Measurements from ENCODE around the gene SEZ6L2. TPM values are rescaled to one million over a fixed set of nuclear protein-coding genes. Genes with fewer than 3 reads are reported as not detected.

Gene SEZ6L2
- total RNA-seq, 3 donors from 2014 or later, result 0.16 to 7.2 (median 5.0) TPM

GRCh38 chr16:29904947-29905346 lies 5.6 kb upstream of the SEZ6L2 start:
- intact Hi-C loops (cut with DNase I; ENCODE audit: low total_unique reads), result no loop called here
- TF ChIP-seq POLR2AphosphoS5 (IDR thresholded peaks at IDR 0.05), result no peak
- TF ChIP-seq, protein P1, sequence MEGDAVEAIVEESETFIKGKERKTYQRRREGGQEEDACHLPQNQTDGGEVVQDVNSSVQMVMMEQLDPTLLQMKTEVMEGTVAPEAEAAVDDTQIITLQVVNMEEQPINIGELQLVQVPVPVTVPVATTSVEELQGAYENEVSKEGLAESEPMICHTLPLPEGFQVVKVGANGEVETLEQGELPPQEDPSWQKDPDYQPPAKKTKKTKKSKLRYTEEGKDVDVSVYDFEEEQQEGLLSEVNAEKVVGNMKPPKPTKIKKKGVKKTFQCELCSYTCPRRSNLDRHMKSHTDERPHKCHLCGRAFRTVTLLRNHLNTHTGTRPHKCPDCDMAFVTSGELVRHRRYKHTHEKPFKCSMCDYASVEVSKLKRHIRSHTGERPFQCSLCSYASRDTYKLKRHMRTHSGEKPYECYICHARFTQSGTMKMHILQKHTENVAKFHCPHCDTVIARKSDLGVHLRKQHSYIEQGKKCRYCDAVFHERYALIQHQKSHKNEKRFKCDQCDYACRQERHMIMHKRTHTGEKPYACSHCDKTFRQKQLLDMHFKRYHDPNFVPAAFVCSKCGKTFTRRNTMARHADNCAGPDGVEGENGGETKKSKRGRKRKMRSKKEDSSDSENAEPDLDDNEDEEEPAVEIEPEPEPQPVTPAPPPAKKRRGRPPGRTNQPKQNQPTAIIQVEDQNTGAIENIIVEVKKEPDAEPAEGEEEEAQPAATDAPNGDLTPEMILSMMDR (IDR thresholded peaks at IDR 0.05), result no peak
- no peak for TF ChIP-seq POLR2A (IDR thresholded peaks at IDR 0.05)
- Histone ChIP-seq H3K27ac (no peak overlapping the region), H3K9me3 (no peaks in the 10 kb centered on the region), H3K4me1 (no peaks in the 10 kb centered on the region), H3K36me3 (no peaks in the 10 kb centered on the region), H3K4me3 (no peak overlapping the region), H3K27me3 (no peaks in the 10 kb centered on the region)
- no peak for DNase-seq (ENCODE audit: low spot score in 2 of 2)

- Histone ChIP-seq H3K4me1 (no peaks in the 10 kb centered on the region), H3K36me3 (no peaks in the 10 kb centered on the region), H3K4me3 (no peak overlapping the region), H3K27me3 (no peaks in the 10 kb centered on the region), H3K9me3 (no peaks in the 10 kb centered on the region), H3K27ac (no peak overlapping the region)
- no peak for TF ChIP-seq POLR2AphosphoS5 (IDR thresholded peaks at IDR 0.05)
- no peak for TF ChIP-seq POLR2A (IDR thresholded peaks at IDR 0.05)
- TF ChIP-seq, protein P1 (IDR thresholded peaks at IDR 0.05), result no peak
- no peak for DNase-seq (ENCODE audit: low spot score in 2 of 2)
- intact Hi-C loops (cut with DNase I; ENCODE audit: low total_unique reads), result no loop called here
Measured at GRCh38 chr16:29903590-29903989, 4.2 kb upstream of the SEZ6L2 start.

DNA sequence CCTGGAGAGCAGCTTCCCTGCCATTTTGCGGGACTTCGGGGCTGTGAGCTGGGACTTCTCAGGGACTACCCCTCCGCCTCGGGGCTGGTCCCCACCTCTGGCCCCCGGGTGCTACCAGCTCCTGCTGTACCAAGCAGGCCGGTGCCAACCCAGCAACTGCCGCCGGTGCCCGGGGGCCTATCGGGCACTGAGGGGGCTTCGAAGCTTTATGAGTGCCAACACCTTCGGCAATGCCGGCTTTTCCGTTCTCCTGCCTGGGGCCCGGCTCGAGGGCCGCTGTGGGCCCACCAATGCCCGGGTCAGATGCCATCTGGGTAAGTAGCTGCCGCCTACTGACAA lies 2.2 kb upstream of the SEZ6L2 start:
- no peaks in the 10 kb centered on the region for H3K4me1 ChIP-seq
- no peak overlapping the region for H3K4me3 ChIP-seq
- no peaks in the 10 kb centered on the region for H3K9me3 ChIP-seq
- DNase-seq (ENCODE audit: low spot score in 2 of 2), result no peak
- H3K27me3 ChIP-seq, result peaks cover 0 to 10% of the 10 kb centered on the region in 2 donors
- TF ChIP-seq POLR2AphosphoS5 (IDR thresholded peaks at IDR 0.05), result no peak
- no peak for TF ChIP-seq POLR2A (IDR thresholded peaks at IDR 0.05)
- TF ChIP-seq, protein P1 (IDR thresholded peaks at IDR 0.05), result no peak
- no peak overlapping the region for H3K27ac ChIP-seq
- H3K36me3 ChIP-seq, result no peaks in the 10 kb centered on the region
- intact Hi-C loops (cut with DNase I; ENCODE audit: low total_unique reads), result no loop called here

DNA sequence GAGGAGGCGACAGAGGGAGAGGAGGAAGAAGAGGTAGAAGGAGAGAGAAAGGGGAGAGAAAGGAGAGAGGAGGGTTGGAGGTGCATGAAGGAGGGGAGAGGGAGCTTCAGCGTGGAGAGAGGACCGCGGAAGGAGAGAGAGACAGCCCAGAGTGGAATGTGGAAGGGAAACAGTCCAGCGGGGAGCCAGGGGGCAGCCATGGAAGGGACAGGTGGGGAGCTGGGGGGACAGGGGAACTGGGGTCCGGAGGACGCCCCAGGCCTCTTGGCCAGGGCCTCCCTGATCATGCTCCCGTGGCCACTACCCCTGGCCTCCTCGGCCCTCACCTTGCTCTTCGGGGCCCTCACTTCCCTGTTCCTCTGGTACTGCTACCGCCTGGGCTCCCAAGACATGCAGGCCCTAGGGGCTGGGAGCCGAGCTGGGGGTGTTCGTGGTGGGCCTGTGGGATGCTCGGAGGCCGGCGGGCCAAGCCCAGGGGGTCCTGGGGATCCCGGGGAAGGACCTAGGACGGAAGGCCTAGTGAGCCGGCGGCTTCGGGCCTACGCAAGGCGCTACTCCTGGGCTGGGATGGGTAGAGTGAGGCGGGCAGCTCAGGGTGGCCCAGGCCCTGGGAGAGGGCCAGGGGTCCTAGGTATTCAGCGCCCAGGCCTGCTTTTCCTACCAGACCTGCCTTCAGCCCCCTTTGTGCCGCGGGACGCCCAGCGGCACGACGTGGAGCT lies 1.7 kb upstream of the SEZ6L2 start:
- TF ChIP-seq POLR2A (IDR thresholded peaks at IDR 0.05) (no peak), POLR2AphosphoS5 (IDR thresholded peaks at IDR 0.05) (no peak)
- TF ChIP-seq, protein P1 (IDR thresholded peaks at IDR 0.05), result no peak
- H3K36me3 ChIP-seq, result no peaks in the 10 kb centered on the region
- DNase-seq (ENCODE audit: low spot score in 2 of 2), result no peak
- peaks cover 0 to 10% of the 10 kb centered on the region in 2 donors for H3K27me3 ChIP-seq
- H3K4me3 ChIP-seq, result peak overlapping the region in 2 of 3 donors; percentile 70 to 73
- no peaks in the 10 kb centered on the region for H3K9me3 ChIP-seq
- intact Hi-C loops (cut with DNase I; ENCODE audit: low total_unique reads), result loop anchor here (1.0 kb wide), 1 partner anchor 24 kb away; no protein-coding TSS in a partner anchor
- no peaks in the 10 kb centered on the region for H3K4me1 ChIP-seq
- no peak overlapping the region for H3K27ac ChIP-seq

DNA sequence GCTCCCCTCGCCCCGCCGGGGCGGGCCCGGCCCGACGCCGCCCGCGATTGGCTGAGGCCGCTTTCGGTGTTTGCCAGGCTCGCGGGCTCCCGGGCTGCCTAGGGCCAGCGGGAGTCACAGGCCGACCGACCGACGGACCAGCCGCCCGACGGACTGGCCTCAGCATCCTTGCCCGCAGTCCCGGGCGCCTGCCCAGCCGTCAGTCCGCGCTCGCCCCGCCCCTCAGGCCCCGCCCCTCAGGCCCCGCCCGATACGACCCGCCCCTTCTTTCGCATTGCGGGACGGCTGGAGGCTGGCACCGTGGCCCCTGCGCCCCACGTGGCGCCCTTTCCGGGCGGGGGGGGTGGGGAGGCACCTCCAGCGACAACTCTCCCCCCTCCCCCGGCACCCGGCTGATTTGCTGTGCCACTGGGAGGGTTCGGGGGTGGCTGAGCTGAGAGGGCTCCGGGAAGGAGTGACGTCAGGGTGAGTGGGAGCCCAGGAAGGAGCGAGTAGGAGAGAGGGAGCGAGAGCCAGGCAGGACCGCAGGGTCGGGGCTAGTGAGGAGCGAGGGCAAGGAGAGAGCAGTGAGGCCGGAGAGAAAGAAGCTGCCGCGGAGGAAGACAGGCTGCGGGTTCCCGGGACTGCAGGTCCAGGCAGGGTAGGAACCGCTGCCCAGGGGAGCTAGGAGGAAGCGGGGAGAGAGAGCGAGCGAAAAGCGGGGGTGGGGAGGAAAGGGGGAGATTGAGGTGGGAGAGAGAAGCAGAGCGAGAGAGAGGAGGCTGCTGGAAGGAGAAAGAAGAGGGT lies 945 bp upstream of the SEZ6L2 start, which contains the start of gene ASPHD1:
ASPHD1 (plus strand) TSS at position 387 of the 786 bp plus-strand sequence. CDS start 484 bp downstream, outside the sequence.
- H3K36me3 ChIP-seq, result no peaks in the 10 kb centered on the region
- intact Hi-C loops (cut with DNase I; ENCODE audit: low total_unique reads), result loop anchor here (1.0 kb wide), 1 partner anchor 25 kb away; no protein-coding TSS in a partner anchor
- DNase-seq (ENCODE audit: low spot score in 2 of 2), result peak in 1 of 2 donors; percentile 26
- H3K27ac ChIP-seq, result peak within 1 kb of the TSS; percentile 64 to 73
- TF ChIP-seq, protein P1 (IDR thresholded peaks at IDR 0.05), result no peak
- TF ChIP-seq POLR2AphosphoS5 (IDR thresholded peaks at IDR 0.05) (no peak), POLR2A (IDR thresholded peaks at IDR 0.05) (no peak)
- H3K4me3 ChIP-seq, result peak within 1 kb of the TSS; percentile 45 to 73 (median 70)
- H3K27me3 ChIP-seq, result peaks cover 0 to 10% of the 10 kb centered on the region in 2 donors
- no peaks in the 10 kb centered on the region for H3K4me1 ChIP-seq
- no peaks in the 10 kb centered on the region for H3K9me3 ChIP-seq

Measured in breast epithelium (tissue), 4 donors.